Upper lobe of left lung (tissue), 4 donors: ENCODE data around the gene SP7.

ENCODE experiments used
- CTCF ChIP-seq, 6 experiments: fragments of 450-650 bp in 4 of 6; fragments of 200-600 bp in 2 of 6; sonication (generic) in 2 of 6; IDR thresholded peaks; one replicate each; pipeline ENCODE4 v1.5.1; 2016 to 2019; ENCODE audit warnings: antibody characterized with exemption in 6 of 6
- EP300 ChIP-seq, 4 donors: sonication (generic); formaldehyde crosslinking; IDR thresholded peaks; one replicate each; pipeline ENCODE4 v1.5.1; 2017; ENCODE audit warnings: antibody characterized with exemption in 4 of 4, control low read depth in 2 of 4
- POLR2A ChIP-seq, 4 donors: fragments of 450-650 bp; IDR thresholded peaks; one replicate each; pipeline ENCODE4 v1.5.1; 2016 to 2017; ENCODE audit warnings: antibody characterized with exemption in 4 of 4, mild to moderate bottlenecking in 2 of 4
- POLR2AphosphoS5 ChIP-seq, 2 donors: sonication (generic); formaldehyde crosslinking; IDR thresholded peaks; one replicate each; pipeline ENCODE4 v1.5.1; 2017; ENCODE audit warnings: antibody characterized with exemption in 2 of 2

GRCh38 chr12:53299101-53299453 lies 37.1 kb downstream of the SP7 start:
- TF ChIP-seq CTCF (IDR thresholded peaks at IDR 0.05): no peak
- TF ChIP-seq EP300 (IDR thresholded peaks at IDR 0.05): peak in 1 of 4 donors; percentile 76
- TF ChIP-seq POLR2A (IDR thresholded peaks at IDR 0.05): no peak
- no peak for TF ChIP-seq POLR2AphosphoS5 (IDR thresholded peaks at IDR 0.05)
